Endothelial cell of umbilical vein (primary cell): ENCODE measurements around the gene ABCA3. TPM values are rescaled to one million over a fixed set of nuclear protein-coding genes. Genes with fewer than 3 reads are reported as not detected.

Experiments
- BruUV-seq: library from RNA; stranded (reverse); fragments of 400-500 nt; replicated peaks from 2 replicates; lab custom pipeline; 2021; lab: Mats Ljungman, UMichigan
- CTCF ChIA-PET: fragments of 300-600, 350-600 bp; sonication (Branson Sonifier 250); formaldehyde crosslinking; loops from one replicate; lab custom pipeline; 2021; ENCODE audit warnings: antibody characterized with exemption, inconsistent platforms; lab: Charles Lee
- POLR2A ChIA-PET: fragments of 300-600, 350-600 bp; sonication (Branson Sonifier 250); formaldehyde crosslinking; loops from one replicate; lab custom pipeline; 2021; ENCODE audit warnings: antibody characterized with exemption, inconsistent platforms; lab: Charles Lee
- DNase-seq: peaks from one replicate; pipeline ENCODE4 v3.0.0-alpha.2; 2011; ENCODE audit warnings: low read depth, low spot score
- FAIRE-seq: peaks from 2 replicates; lab custom pipeline; 2011; peaks lifted over from hg19 to GRCh38; lab: Jason Lieb, UNC
- H2AFZ ChIP-seq: 2 replicates; pipeline ENCODE4 v1.6.0; 2012; ENCODE audit warnings: low read depth, low read length, control low read depth, inconsistent platforms
- H3K27ac ChIP-seq: 2 replicates; pipeline ENCODE4 v1.5.1; 2011; ENCODE audit warnings: low read depth, mild to moderate bottlenecking, control low read depth, low read length, moderate library complexity; ENCODE audit not compliant: insufficient read depth
- H3K27me3 ChIP-seq, 2 experiments: 2 replicates each; pipeline versions ENCODE4 v1.6.0 to v1.6.1; 2011; ENCODE audit warnings: low read length in 2 of 2, mixed read lengths in 1 of 2; ENCODE audit not compliant: control insufficient read depth in 2 of 2, insufficient read depth in 2 of 2
- H3K36me3 ChIP-seq, 2 experiments: 2 replicates in 1 of 2; 3 replicates in 1 of 2; pipeline ENCODE4 v1.5.1; 2011; ENCODE audit warnings: low read length in 2 of 2, mild to moderate bottlenecking in 1 of 2, moderate library complexity in 1 of 2; ENCODE audit not compliant: control insufficient read depth in 2 of 2, insufficient read depth in 2 of 2; ENCODE audit errors: extremely low read depth in 1 of 2
- H3K4me1 ChIP-seq: 3 replicates; pipeline ENCODE4 v1.5.1; 2011; ENCODE audit warnings: mild to moderate bottlenecking, low read length; ENCODE audit not compliant: control insufficient read depth, insufficient read depth; ENCODE audit errors: extremely low read depth
- H3K4me2 ChIP-seq: 2 replicates; pipeline ENCODE4 v1.6.1; 2011; ENCODE audit warnings: low read length, control low read depth, mixed read lengths; ENCODE audit not compliant: insufficient read depth
- H3K4me3 ChIP-seq, 3 experiments: fragments of 200-600 bp in 1 of 3; sonication (generic), shearing (Covaris generic) in 1 of 3; replicated peaks in 1 of 3; 2 replicates each; pipeline ENCODE4 v1.5.1; 2011 to 2016; ENCODE audit warnings: control low read depth in 3 of 3, low read length in 3 of 3, mild to moderate bottlenecking in 2 of 3, inconsistent platforms in 1 of 3, low read depth in 1 of 3, moderate library complexity in 1 of 3; ENCODE audit not compliant: insufficient read depth in 1 of 3
- H3K79me2 ChIP-seq: 2 replicates; pipeline ENCODE4 v1.6.0; 2012; ENCODE audit warnings: low read length, inconsistent platforms; ENCODE audit not compliant: control insufficient read depth, insufficient read depth
- H3K9ac ChIP-seq: replicated peaks from 2 replicates; pipeline ENCODE3; 2011; ENCODE audit warnings: low read length, control low read depth; ENCODE audit not compliant: insufficient read depth; ENCODE audit errors: extremely low read depth
- H3K9me1 ChIP-seq: replicated peaks from 3 replicates; pipeline ENCODE4 v1.6.0; 2011; ENCODE audit warnings: mild to moderate bottlenecking, low read length; ENCODE audit not compliant: control insufficient read depth, insufficient read depth; ENCODE audit errors: extremely low read depth
- H3K9me3 ChIP-seq: replicated peaks from 2 replicates; pipeline ENCODE4 v1.5.1; 2012; ENCODE audit warnings: low read length, inconsistent platforms; ENCODE audit not compliant: control insufficient read depth, insufficient read depth
- H4K20me1 ChIP-seq: replicated peaks from 2 replicates; pipeline ENCODE3; 2011; ENCODE audit warnings: mild to moderate bottlenecking, low read length; ENCODE audit not compliant: control insufficient read depth, insufficient read depth; ENCODE audit errors: extremely low read depth
- EZH2 ChIP-seq: IDR thresholded peaks from 2 replicates; pipeline ENCODE4 v1.6.1; 2012; ENCODE audit warnings: borderline replicate concordance, low read depth, mild to moderate bottlenecking, moderate library complexity, low read length, inconsistent platforms; ENCODE audit not compliant: severe bottlenecking
- JUN ChIP-seq: IDR thresholded peaks from 2 replicates; pipeline ENCODE4 v1.6.1; 2011; ENCODE audit warnings: borderline replicate concordance, low read depth; ENCODE audit not compliant: insufficient read length, insufficient read depth
- MYC ChIP-seq: IDR thresholded peaks from one replicate; pipeline ENCODE4 v1.6.1; 2011; ENCODE audit warnings: mild to moderate bottlenecking, low read depth, low read length
- POLR2A ChIP-seq: IDR thresholded peaks from 2 replicates; pipeline ENCODE4 v1.6.1; 2012; ENCODE audit warnings: low read depth, mild to moderate bottlenecking, control low read depth, low read length
- dilution Hi-C: fragments of 300-500 bp; cut with MboI; formaldehyde crosslinking; loops from one replicate; pipeline ENCODE4 v1.15.0; 2019; ENCODE audit warnings: low sequenced_read_pairs; ENCODE audit not compliant: extremely low pct_ligation_motif_present
- intact Hi-C: fragments of 100-400 bp; cut with micrococcal nuclease; formaldehyde crosslinking; loops from one replicate; pipeline ENCODE4 v1.10.0; 2022
- polyA plus RNA-seq, 4 experiments: library from polyadenylated mRNA; depleted of rRNA in 3 of 4; stranded (reverse) in 3 of 4; unstranded in 1 of 4; fragments of >200 nt; gene quantifications; 2 replicates each; pipeline versions ENCODE4 v1.2.1 to v1.2.3, GENCODE V29; 2011 to 2012; ENCODE audit warnings: missing spikeins in 1 of 4
- total RNA-seq: library from RNA; stranded (reverse); gene quantifications from 2 replicates; pipeline ENCODE4 v1.2.3, GENCODE V29; 2021
- TF ChIP-seq, protein P1 (sequence below), 2 donors: IDR thresholded peaks; 1 replicate in 1 of 2; 2 replicates in 1 of 2; pipeline ENCODE4 v1.5.1; 2011; ENCODE audit warnings: low read length in 2 of 2, mild to moderate bottlenecking in 2 of 2, moderate library complexity in 2 of 2, control low read depth in 1 of 2, inconsistent platforms in 1 of 2, low read depth in 1 of 2; ENCODE audit not compliant: insufficient read depth in 1 of 2; ENCODE audit errors: extremely low read depth in 1 of 2
- TF ChIP-seq, protein P2 (sequence below): IDR thresholded peaks from 2 replicates; pipeline ENCODE4 v1.6.1; 2011; ENCODE audit not compliant: insufficient read depth, insufficient read length

ABCA3 gene
- total and polyA plus RNA-seq, 2 donors (not counting 3 experiments of a cell fraction or from before 2014, with no cell fraction given): 13.5 to 36.0 TPM

GRCh38 chr16:2238150-2238837, 102.2 kb downstream of the ABCA3 start:
- no TSS peak for BruUV-seq
- POLR2A ChIA-PET: no interaction called here
- Histone ChIP-seq H3K4me3 (no peak overlapping the region), H3K4me2 (no peak overlapping the region), H3K4me1 (peaks cover 10% of the 10 kb centered on the region), H4K20me1 (no peaks in the 10 kb centered on the region), H3K79me2 (no peaks in the 10 kb centered on the region), H3K27me3 (peaks cover 5 to 18% of the 10 kb centered on the region in 2 experiments), H3K9me1 (no peaks in the 10 kb centered on the region), H2AFZ (no peak overlapping the region), H3K27ac (no peak overlapping the region), H3K36me3 (peaks cover 5 to 25% of the 10 kb centered on the region in 2 experiments), H3K9me3 (no peaks in the 10 kb centered on the region), H3K9ac (no peak overlapping the region)
- DNase-seq (no peak), FAIRE-seq (no peak)
- dilution Hi-C loops (no loop called here), intact Hi-C loops (no loop called here)
- CTCF ChIA-PET: interaction anchor here (1.2 to 2.4 kb wide), 3 partner anchors 13 to 263 kb away, joined by 6 to 11 read pairs (median 6); partner anchors contain the start of gene ECI1
- TF ChIP-seq, protein P1, sequence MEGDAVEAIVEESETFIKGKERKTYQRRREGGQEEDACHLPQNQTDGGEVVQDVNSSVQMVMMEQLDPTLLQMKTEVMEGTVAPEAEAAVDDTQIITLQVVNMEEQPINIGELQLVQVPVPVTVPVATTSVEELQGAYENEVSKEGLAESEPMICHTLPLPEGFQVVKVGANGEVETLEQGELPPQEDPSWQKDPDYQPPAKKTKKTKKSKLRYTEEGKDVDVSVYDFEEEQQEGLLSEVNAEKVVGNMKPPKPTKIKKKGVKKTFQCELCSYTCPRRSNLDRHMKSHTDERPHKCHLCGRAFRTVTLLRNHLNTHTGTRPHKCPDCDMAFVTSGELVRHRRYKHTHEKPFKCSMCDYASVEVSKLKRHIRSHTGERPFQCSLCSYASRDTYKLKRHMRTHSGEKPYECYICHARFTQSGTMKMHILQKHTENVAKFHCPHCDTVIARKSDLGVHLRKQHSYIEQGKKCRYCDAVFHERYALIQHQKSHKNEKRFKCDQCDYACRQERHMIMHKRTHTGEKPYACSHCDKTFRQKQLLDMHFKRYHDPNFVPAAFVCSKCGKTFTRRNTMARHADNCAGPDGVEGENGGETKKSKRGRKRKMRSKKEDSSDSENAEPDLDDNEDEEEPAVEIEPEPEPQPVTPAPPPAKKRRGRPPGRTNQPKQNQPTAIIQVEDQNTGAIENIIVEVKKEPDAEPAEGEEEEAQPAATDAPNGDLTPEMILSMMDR (IDR thresholded peaks at IDR 0.05; ENCODE audit: extremely low read depth in 1 of 2, insufficient read depth in 1 of 2, low read depth in 1 of 2, low read length in 2 of 2): no peak
- TF ChIP-seq POLR2A (no peak), MYC (no peak), EZH2 (no peak), JUN (no peak)
- TF ChIP-seq, protein P2, sequence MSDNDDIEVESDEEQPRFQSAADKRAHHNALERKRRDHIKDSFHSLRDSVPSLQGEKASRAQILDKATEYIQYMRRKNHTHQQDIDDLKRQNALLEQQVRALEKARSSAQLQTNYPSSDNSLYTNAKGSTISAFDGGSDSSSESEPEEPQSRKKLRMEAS: no peak
